CD1c-positive myeloid dendritic cell (primary cell): ENCODE data around the gene DNAJC2.
"Not testable (repeated sequence)": the region's sequence is repeated elsewhere in the genome, so short reads cannot be mapped to it uniquely, and the experiment has no call there.

ENCODE experiments used
- DNase-seq: peaks from one replicate; pipeline ENCODE4 v3.0.0-alpha.2; 2016; ENCODE audit errors: extremely low spot score

The DNAJC2 gene

DNA sequence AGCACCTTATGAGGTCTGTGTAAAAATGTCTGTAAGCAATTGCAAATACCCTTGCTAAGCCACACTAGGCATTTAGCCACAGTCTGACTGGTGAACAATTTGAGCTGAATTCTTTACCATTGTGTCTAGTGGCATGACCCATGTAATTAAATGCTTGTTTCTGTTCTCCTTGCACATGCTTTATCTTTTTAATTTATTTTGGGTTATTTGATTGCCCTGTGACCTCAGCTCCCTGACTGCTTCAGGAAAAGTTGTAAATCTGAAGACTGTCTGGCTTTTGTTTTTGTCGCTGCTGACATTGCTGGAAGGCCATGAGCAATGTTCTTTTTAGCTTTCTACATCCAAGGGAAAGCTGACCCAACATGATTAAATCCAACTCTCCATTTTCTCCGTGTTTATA, 78.3 kb downstream of the DNAJC2 start:
- DNase-seq, result not testable (repeated sequence)

DNA sequence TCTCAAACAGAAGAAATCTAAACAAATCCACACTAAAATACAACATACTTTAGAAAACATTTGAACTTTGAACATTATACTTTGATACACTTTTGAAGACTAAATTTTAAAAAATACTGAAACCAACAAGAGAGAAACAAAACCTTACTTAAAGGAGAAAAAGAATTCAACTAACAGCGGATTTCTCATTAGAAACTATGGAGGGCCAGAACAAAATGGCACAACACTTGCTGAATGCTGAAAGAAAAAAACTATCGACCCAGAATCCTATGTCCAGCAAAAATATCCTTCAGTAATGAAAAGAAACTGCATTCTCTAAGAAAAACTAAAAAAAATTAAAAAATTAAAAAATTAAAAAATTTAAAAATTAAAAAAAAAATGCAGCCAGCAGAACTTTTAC, 80.5 kb downstream of the DNAJC2 start:
- not testable (repeated sequence) for DNase-seq
